ENCODE results near the gene DPYD. TPM values are rescaled to one million over a fixed set of nuclear protein-coding genes. Genes with fewer than 3 reads are reported as not detected.

The DPYD gene
- total RNA-seq, 2 experiments from 2014 or later = 34.4 to 35.9 TPM

GRCh38 chr1:97507863-97508262 is 413.0 kb downstream of the DPYD start:
- Histone ChIP-seq H3K9me3 (ENCODE audit: control insufficient read depth in 1 of 2, insufficient read depth in 1 of 2, low read length in 2 of 2) (no peaks in the 10 kb centered on the region), H3K27me3 (ENCODE audit: control insufficient read depth in 1 of 2, insufficient read depth in 2 of 2, low read length in 2 of 2) (no peaks in the 10 kb centered on the region), H3K36me3 (ENCODE audit: insufficient read depth, low read length) (no peaks in the 10 kb centered on the region), H3K4me1 (ENCODE audit: insufficient read depth, low read length) (no peaks in the 10 kb centered on the region), H3K27ac (ENCODE audit: low read depth in 1 of 2, low read length in 2 of 2) (no peak overlapping the region), H3K4me3 (ENCODE audit: low read length) (no peak overlapping the region)
- no peak for ATAC-seq (ENCODE audit: poor library complexity)
- no peaks in the 10 kb centered on the region for H3K4me1 Mint-ChIP-seq (ENCODE audit: low read depth)
- no peak overlapping the region for H3K4me3 Mint-ChIP-seq
- intact Hi-C loops (cut with DNase I, micrococcal nuclease) = no loop called here
- no peak for DNase-seq
- no peak for TF ChIP-seq CTCF (IDR thresholded peaks at IDR 0.05)
- POLR2A ChIA-PET = no interaction called here
- peaks cover 58% of the 10 kb centered on the region for H3K36me3 Mint-ChIP-seq (ENCODE audit: low read depth)
- H3K27me3 Mint-ChIP-seq = no peaks in the 10 kb centered on the region
- no peak overlapping the region for H3K27ac Mint-ChIP-seq
- H3K9me3 Mint-ChIP-seq = peaks cover 3% of the 10 kb centered on the region
- CTCF ChIA-PET = no interaction called here

- Mint-ChIP-seq H3K9me3 (no peaks in the 10 kb centered on the region), H3K36me3 (ENCODE audit: low read depth) (peaks cover 55% of the 10 kb centered on the region), H3K4me3 (no peak overlapping the region), H3K27ac (no peak overlapping the region), H3K27me3 (no peaks in the 10 kb centered on the region), H3K4me1 (ENCODE audit: low read depth) (no peaks in the 10 kb centered on the region)
- Histone ChIP-seq H3K27me3 (ENCODE audit: control insufficient read depth in 1 of 2, insufficient read depth in 2 of 2, low read length in 2 of 2) (no peaks in the 10 kb centered on the region), H3K4me3 (ENCODE audit: low read length) (no peak overlapping the region), H3K9me3 (ENCODE audit: control insufficient read depth in 1 of 2, insufficient read depth in 1 of 2, low read length in 2 of 2) (no peaks in the 10 kb centered on the region), H3K36me3 (ENCODE audit: insufficient read depth, low read length) (no peaks in the 10 kb centered on the region), H3K27ac (ENCODE audit: low read depth in 1 of 2, low read length in 2 of 2) (no peak overlapping the region), H3K4me1 (ENCODE audit: insufficient read depth, low read length) (no peaks in the 10 kb centered on the region)
- ChIA-PET POLR2A (no interaction called here), CTCF (no interaction called here)
- ATAC-seq (ENCODE audit: poor library complexity) (no peak), DNase-seq (no peak)
- intact Hi-C loops (cut with DNase I, micrococcal nuclease) = no loop called here
- no peak for TF ChIP-seq CTCF (IDR thresholded peaks at IDR 0.05)
Measured at GRCh38 chr1:97506368-97506767, 414.5 kb downstream of the DPYD start.

GRCh38 chr1:97505816-97506215 is 415.0 kb downstream of the DPYD start:
- H3K9me3 ChIP-seq (ENCODE audit: control insufficient read depth in 1 of 2, insufficient read depth in 1 of 2, low read length in 2 of 2) = no peaks in the 10 kb centered on the region
- H3K4me1 ChIP-seq (ENCODE audit: insufficient read depth, low read length) = no peaks in the 10 kb centered on the region
- Mint-ChIP-seq H3K27ac (no peak overlapping the region), H3K27me3 (no peaks in the 10 kb centered on the region), H3K4me1 (ENCODE audit: low read depth) (no peaks in the 10 kb centered on the region), H3K9me3 (no peaks in the 10 kb centered on the region), H3K4me3 (no peak overlapping the region), H3K36me3 (ENCODE audit: low read depth) (peaks cover 53% of the 10 kb centered on the region)
- ChIA-PET CTCF (no interaction called here), POLR2A (no interaction called here)
- TF ChIP-seq CTCF (IDR thresholded peaks at IDR 0.05) = no peak
- no peak overlapping the region for H3K27ac ChIP-seq (ENCODE audit: low read depth in 1 of 2, low read length in 2 of 2)
- no peak overlapping the region for H3K4me3 ChIP-seq (ENCODE audit: low read length)
- no peak for DNase-seq
- H3K36me3 ChIP-seq (ENCODE audit: insufficient read depth, low read length) = no peaks in the 10 kb centered on the region
- ATAC-seq (ENCODE audit: poor library complexity) = no peak
- no peaks in the 10 kb centered on the region for H3K27me3 ChIP-seq (ENCODE audit: control insufficient read depth in 1 of 2, insufficient read depth in 2 of 2, low read length in 2 of 2)
- intact Hi-C loops (cut with DNase I, micrococcal nuclease) = no loop called here

All from CD4-positive, alpha-beta T cell (primary cell).